NB4 (cell line): ENCODE measurements around the gene NFASC.

Experiments used
- DNase-seq: peaks from one replicate; pipeline ENCODE4 v3.0.0; 2010; ENCODE audit warnings: low read depth
- H3K4me3 ChIP-seq: one replicate; pipeline ENCODE4 v1.5.1; 2011; ENCODE audit warnings: mild to moderate bottlenecking, low read depth, low read length, moderate library complexity
- CTCF ChIP-seq: IDR thresholded peaks from one replicate; pipeline ENCODE4 v1.5.1; 2012; ENCODE audit warnings: low read depth, low read length
- MAX ChIP-seq: IDR thresholded peaks from 2 replicates; pipeline ENCODE4 v1.6.1; 2011; ENCODE audit warnings: low read depth, low read length
- MYC ChIP-seq: IDR thresholded peaks from 2 replicates; pipeline ENCODE4 v1.6.1; 2011; ENCODE audit warnings: low read depth, low read length
- POLR2A ChIP-seq: IDR thresholded peaks from 2 replicates; pipeline ENCODE4 v1.6.1; 2011; ENCODE audit warnings: mild to moderate bottlenecking; ENCODE audit not compliant: insufficient read length; ENCODE audit errors: extremely low read depth

The NFASC gene

GRCh38 chr1:205038132-205038786 is 167.6 kb downstream of the NFASC start:
- no peak for DNase-seq
- no peak for TF ChIP-seq POLR2A
- TF ChIP-seq MAX, result no peak
- no peak for TF ChIP-seq MYC
- TF ChIP-seq CTCF, result no peak

GRCh38 chr1:205041001-205041715 is 170.5 kb downstream of the NFASC start:
- TF ChIP-seq CTCF (no peak), MYC (no peak), MAX (no peak), POLR2A (no peak)
- no peak for DNase-seq
- H3K4me3 ChIP-seq, result no peak overlapping the region

More at GRCh38 chr1:205038132-205038786, 167.6 kb downstream of the NFASC start:
- no peak overlapping the region for H3K4me3 ChIP-seq

- DNase-seq, result no peak
- no peak overlapping the region for H3K4me3 ChIP-seq
- TF ChIP-seq POLR2A (no peak), MAX (no peak), CTCF (no peak), MYC (no peak)
These were observed 171.6 kb downstream of the NFASC start for GRCh38 chr1:205041998-205042910.

- no peak for DNase-seq
- TF ChIP-seq CTCF (no peak), MYC (no peak), POLR2A (no peak), MAX (no peak)
- no peak within 1 kb of the TSS for H3K4me3 ChIP-seq
These were observed 172.5 kb downstream of the NFASC start, which contains the start of gene CNTN2 for GRCh38 chr1:205042911-205043806. Gene CNTN2 (plus strand): TSS chr1:205043212. CDS start chr1:205053186, 9,974 bp downstream.

GRCh38 chr1:205043866-205044265 is 173.2 kb downstream of the NFASC start:
- H3K4me3 ChIP-seq, result no peak overlapping the region
- DNase-seq, result no peak
- TF ChIP-seq CTCF, result no peak
- TF ChIP-seq MYC, result no peak
- TF ChIP-seq POLR2A, result no peak
- no peak for TF ChIP-seq MAX
